Tibial nerve (tissue), 4 donors: ENCODE results near the gene MRPL42. TPM values are rescaled to one million over a fixed set of nuclear protein-coding genes. Genes with fewer than 3 reads are reported as not detected.

Experiments
- DNase-seq, 2 donors: peaks; one replicate each; pipeline ENCODE4 v3.0.0-alpha.2; 2019; ENCODE audit warnings: low spot score in 2 of 2
- H3K27ac ChIP-seq, 4 donors: fragments of 200-600 bp; sonication (generic) in 3 of 4; one replicate each; pipeline ENCODE4 v1.5.1; 2017 to 2019; ENCODE audit warnings: mild to moderate bottlenecking in 1 of 4
- H3K27me3 ChIP-seq, 2 donors: fragments of 200-600 bp; sonication (generic) in 1 of 2; one replicate each; pipeline versions ENCODE4 v1.5.1 to v1.6.0; 2017 to 2019
- H3K36me3 ChIP-seq, 3 donors: fragments of 200-600 bp; sonication (generic); one replicate each; pipeline ENCODE4 v1.5.1; 2018 to 2019
- H3K4me1 ChIP-seq, 4 donors: fragments of 200-600 bp; sonication (generic) in 3 of 4; one replicate each; pipeline ENCODE4 v1.5.1; 2017 to 2019
- H3K4me3 ChIP-seq, 4 donors: fragments of 200-600 bp; sonication (generic) in 3 of 4; one replicate each; pipeline ENCODE4 v1.5.1; 2017 to 2019; ENCODE audit warnings: mild to moderate bottlenecking in 1 of 4, moderate library complexity in 1 of 4
- H3K9me3 ChIP-seq, 4 donors: fragments of 200-600 bp; sonication (generic) in 3 of 4; one replicate each; pipeline ENCODE4 v1.5.1; 2017 to 2019
- EP300 ChIP-seq, 2 donors: sonication (generic); formaldehyde crosslinking; IDR thresholded peaks; one replicate each; pipeline ENCODE4 v1.6.1; 2017; ENCODE audit warnings: antibody characterized with exemption in 2 of 2, mild to moderate bottlenecking in 1 of 2
- POLR2A ChIP-seq, 2 donors: fragments of 450-650 bp; IDR thresholded peaks; one replicate each; pipeline ENCODE4 v1.6.1; 2017; ENCODE audit warnings: antibody characterized with exemption in 2 of 2, mild to moderate bottlenecking in 2 of 2, moderate library complexity in 2 of 2
- WGBS, 2 donors: methylation state at CpG; one replicate each; pipeline ENCODE4 v1.1.5; 2018; 5-methylcytosine and 5-hydroxymethylcytosine counted together
- total RNA-seq, 4 donors: library from RNA; depleted of rRNA; stranded (reverse); fragments of >200 nt; gene quantifications; one replicate each; pipeline ENCODE4 v1.1.0, GENCODE V29; 2016
- TF ChIP-seq, protein P1 (sequence below), 5 experiments: fragments of 200-600 bp in 3 of 5; fragments of 450-650 bp in 2 of 5; sonication (generic) in 3 of 5; IDR thresholded peaks; one replicate each; pipeline ENCODE4 v1.5.1; 2016 to 2019; ENCODE audit warnings: antibody characterized with exemption in 5 of 5, mild to moderate bottlenecking in 3 of 5, moderate library complexity in 2 of 5

The MRPL42 gene
- total RNA-seq, 4 donors from 2014 or later, result 19.7 to 27.3 (median 22.8) TPM

DNA sequence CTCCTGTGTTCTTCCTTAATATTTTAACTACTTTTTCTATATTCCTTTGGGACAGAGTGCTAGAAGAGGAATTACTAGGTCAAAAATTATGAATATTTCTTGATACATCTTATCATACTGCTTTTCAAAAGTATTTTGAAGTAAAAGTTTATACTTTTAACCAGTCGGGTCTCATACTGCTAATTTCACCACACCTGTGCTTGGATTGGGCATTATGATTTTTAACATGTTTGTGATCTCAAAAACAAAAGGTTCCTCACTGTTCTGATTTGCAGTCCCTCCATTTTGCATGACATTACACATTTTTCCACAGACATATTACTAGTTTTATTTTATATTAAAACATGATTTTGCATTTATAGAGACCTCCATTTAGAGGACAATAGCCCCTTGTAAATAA lies 32.9 kb downstream of the MRPL42 start:
- Histone ChIP-seq H3K27ac (no peak overlapping the region), H3K27me3 (no peaks in the 10 kb centered on the region), H3K4me3 (no peak overlapping the region), H3K9me3 (no peaks in the 10 kb centered on the region), H3K36me3 (peaks cover 0 to 11% (median 0%) of the 10 kb centered on the region in 3 donors), H3K4me1 (no peaks in the 10 kb centered on the region)
- no peak for DNase-seq
- WGBS, 2 donors, result 84 to 91% methylated on average over 1 of the region's 1 CpG
- TF ChIP-seq POLR2A (IDR thresholded peaks at IDR 0.05) (no peak), EP300 (IDR thresholded peaks at IDR 0.05) (no peak)
- TF ChIP-seq, protein P1, sequence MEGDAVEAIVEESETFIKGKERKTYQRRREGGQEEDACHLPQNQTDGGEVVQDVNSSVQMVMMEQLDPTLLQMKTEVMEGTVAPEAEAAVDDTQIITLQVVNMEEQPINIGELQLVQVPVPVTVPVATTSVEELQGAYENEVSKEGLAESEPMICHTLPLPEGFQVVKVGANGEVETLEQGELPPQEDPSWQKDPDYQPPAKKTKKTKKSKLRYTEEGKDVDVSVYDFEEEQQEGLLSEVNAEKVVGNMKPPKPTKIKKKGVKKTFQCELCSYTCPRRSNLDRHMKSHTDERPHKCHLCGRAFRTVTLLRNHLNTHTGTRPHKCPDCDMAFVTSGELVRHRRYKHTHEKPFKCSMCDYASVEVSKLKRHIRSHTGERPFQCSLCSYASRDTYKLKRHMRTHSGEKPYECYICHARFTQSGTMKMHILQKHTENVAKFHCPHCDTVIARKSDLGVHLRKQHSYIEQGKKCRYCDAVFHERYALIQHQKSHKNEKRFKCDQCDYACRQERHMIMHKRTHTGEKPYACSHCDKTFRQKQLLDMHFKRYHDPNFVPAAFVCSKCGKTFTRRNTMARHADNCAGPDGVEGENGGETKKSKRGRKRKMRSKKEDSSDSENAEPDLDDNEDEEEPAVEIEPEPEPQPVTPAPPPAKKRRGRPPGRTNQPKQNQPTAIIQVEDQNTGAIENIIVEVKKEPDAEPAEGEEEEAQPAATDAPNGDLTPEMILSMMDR (IDR thresholded peaks at IDR 0.05), result no peak

- H3K4me3 ChIP-seq, result no peak overlapping the region
- TF ChIP-seq, protein P1 (IDR thresholded peaks at IDR 0.05), result no peak
- TF ChIP-seq POLR2A (IDR thresholded peaks at IDR 0.05), result no peak
- no peak for TF ChIP-seq EP300 (IDR thresholded peaks at IDR 0.05)
- no peaks in the 10 kb centered on the region for H3K4me1 ChIP-seq
- H3K27ac ChIP-seq, result no peak overlapping the region
- H3K9me3 ChIP-seq, result no peaks in the 10 kb centered on the region
- no peaks in the 10 kb centered on the region for H3K27me3 ChIP-seq
- WGBS, 2 donors, result 70 to 74% methylated on average over 2 of the region's 2 CpGs
- peaks cover 0 to 7% (median 0%) of the 10 kb centered on the region in 3 donors for H3K36me3 ChIP-seq
- DNase-seq, result no peak
Measured at GRCh38 chr12:93500667-93501066, 33.4 kb downstream of the MRPL42 start.

DNA sequence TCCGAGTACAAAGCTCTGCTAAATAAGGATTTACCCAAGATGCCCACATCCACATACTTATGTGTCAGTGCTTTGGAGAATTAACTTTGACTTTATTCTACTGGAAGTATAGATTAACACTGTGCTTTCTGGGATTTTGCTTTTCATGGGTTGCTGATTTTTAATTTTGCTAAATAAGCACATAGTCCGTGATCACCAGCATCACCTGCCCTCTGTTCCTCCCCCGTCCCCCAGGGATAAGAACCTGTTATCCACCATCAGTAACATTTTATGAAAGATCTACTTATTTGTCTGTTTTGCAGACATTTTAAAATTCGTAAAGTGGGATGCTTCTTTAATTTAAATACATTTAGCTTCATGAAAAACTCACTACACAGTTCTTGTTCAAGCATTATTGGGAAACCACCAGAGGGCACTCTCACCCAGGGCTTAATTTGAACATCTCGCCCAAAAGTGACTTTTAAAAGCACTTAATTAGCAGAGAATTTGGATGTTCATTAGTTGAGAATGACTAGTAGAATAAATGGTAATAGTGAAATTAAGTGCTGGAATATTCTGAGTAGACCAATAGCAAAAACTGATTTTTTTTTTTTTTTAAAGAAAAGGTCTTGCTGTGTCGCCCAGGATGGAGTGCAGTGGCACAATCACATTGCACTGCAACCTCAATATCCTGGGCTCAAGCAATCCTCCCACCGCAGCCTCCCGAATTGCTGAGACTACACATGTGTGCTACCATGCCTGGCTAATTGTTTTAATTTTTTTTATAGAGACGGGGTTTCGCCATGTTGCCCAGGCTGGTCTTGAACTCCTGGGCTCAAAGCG lies 35.7 kb downstream of the MRPL42 start:
- WGBS, 2 donors, result 67 to 69% methylated on average over 11 of the region's 11 CpGs
- no peak overlapping the region for H3K4me3 ChIP-seq
- H3K27me3 ChIP-seq, result no peaks in the 10 kb centered on the region
- H3K4me1 ChIP-seq, result no peaks in the 10 kb centered on the region
- DNase-seq, result peak in 1 of 2 donors; percentile 58
- no peak overlapping the region for H3K27ac ChIP-seq
- TF ChIP-seq, protein P1 (IDR thresholded peaks at IDR 0.05), result peak; percentile 64 to 78 (median 76)
- TF ChIP-seq EP300 (IDR thresholded peaks at IDR 0.05) (no peak), POLR2A (IDR thresholded peaks at IDR 0.05) (no peak)
- no peaks in the 10 kb centered on the region for H3K9me3 ChIP-seq
- peaks cover 0 to 4% (median 0%) of the 10 kb centered on the region in 3 donors for H3K36me3 ChIP-seq

DNA sequence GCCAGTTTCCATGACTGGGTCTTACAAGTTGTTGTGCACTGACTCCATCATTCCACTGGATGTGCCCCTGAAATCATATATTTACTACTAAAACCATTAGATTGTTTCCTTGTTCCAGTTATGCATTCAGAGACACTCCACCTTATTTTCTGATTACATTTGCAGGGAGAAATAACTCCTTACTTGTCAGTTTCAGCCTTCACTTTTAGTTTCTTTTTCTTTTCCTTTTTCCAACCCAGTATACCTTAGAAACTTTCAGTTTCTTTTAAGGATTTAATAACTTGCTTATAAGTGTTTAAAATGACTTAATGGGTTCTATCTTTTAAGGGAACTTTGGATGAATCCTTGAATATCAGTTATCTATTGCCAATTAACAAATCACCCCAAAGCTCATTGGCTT lies 39.9 kb downstream of the MRPL42 start:
- no peak for DNase-seq
- peaks cover 0 to 7% (median 0%) of the 10 kb centered on the region in 3 donors for H3K36me3 ChIP-seq
- no peaks in the 10 kb centered on the region for H3K4me1 ChIP-seq
- no peak for TF ChIP-seq POLR2A (IDR thresholded peaks at IDR 0.05)
- TF ChIP-seq, protein P1 (IDR thresholded peaks at IDR 0.05), result no peak
- no peak for TF ChIP-seq EP300 (IDR thresholded peaks at IDR 0.05)
- no peaks in the 10 kb centered on the region for H3K27me3 ChIP-seq
- no peaks in the 10 kb centered on the region for H3K9me3 ChIP-seq
- no peak overlapping the region for H3K4me3 ChIP-seq
- H3K27ac ChIP-seq, result no peak overlapping the region

DNA sequence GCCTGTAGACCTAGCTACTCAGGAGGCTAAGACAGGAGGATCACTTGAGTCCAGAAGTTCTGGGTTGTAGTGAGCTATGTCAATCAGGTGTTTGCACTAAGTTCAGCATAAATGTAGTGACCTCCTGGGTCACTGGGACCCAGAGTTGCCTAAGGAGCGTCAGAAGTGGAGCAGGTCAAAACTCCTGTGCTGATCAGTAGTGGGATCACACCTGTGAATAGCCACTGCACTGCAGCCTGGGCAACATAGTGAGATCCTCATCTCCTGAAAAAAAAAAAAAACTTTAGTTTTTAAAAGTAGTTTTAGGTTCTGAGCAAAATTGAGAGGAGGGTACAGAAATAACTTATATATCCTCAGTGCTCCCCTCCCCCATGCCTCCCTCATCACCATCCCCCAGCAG lies 42.2 kb downstream of the MRPL42 start:
- H3K27me3 ChIP-seq, result no peaks in the 10 kb centered on the region
- H3K9me3 ChIP-seq, result no peaks in the 10 kb centered on the region
- no peak for DNase-seq
- H3K36me3 ChIP-seq, result peaks cover 0 to 7% (median 0%) of the 10 kb centered on the region in 3 donors
- 96 to 100% methylated on average over 1 of the region's 1 CpG for WGBS, 2 donors
- H3K27ac ChIP-seq, result no peak overlapping the region
- no peak overlapping the region for H3K4me3 ChIP-seq
- TF ChIP-seq, protein P1 (IDR thresholded peaks at IDR 0.05), result no peak
- TF ChIP-seq POLR2A (IDR thresholded peaks at IDR 0.05) (no peak), EP300 (IDR thresholded peaks at IDR 0.05) (no peak)
- H3K4me1 ChIP-seq, result no peaks in the 10 kb centered on the region
